B cell (primary cell): ENCODE measurements around the gene IFI30. TPM values are rescaled to one million over a fixed set of nuclear protein-coding genes. Genes with fewer than 3 reads are reported as not detected.
A peak's percentile ranks its signal among the peaks of the same experiment; 100 is the strongest.

Experiments
- ATAC-seq: fragments of 200-7000 bp; cut with Tn5 transposase; one replicate; pipeline ENCODE4 v1.10.0; 2021; ENCODE audit warnings: low read depth, mild to moderate bottlenecking, moderate number of reproducible peaks, moderate library complexity
- CTCF ChIA-PET: fragments of 350-600 bp; sonication (Branson Sonifier 250); formaldehyde crosslinking; loops from one replicate; lab custom pipeline; 2021; ENCODE audit warnings: antibody characterized with exemption, inconsistent platforms; lab: Charles Lee
- POLR2A ChIA-PET: fragments of 350-600 bp; sonication (Branson Sonifier 250); formaldehyde crosslinking; loops from one replicate; lab custom pipeline; 2021; ENCODE audit warnings: antibody characterized with exemption; lab: Charles Lee
- DNase-seq: peaks from one replicate; pipeline ENCODE4 v3.0.0; 2013
- H2AFZ ChIP-seq: 2 replicates; pipeline ENCODE4 v1.6.1; 2012; ENCODE audit warnings: mild to moderate bottlenecking, low read depth, low read length; ENCODE audit not compliant: insufficient read depth, poor library complexity, severe bottlenecking
- H3K27ac ChIP-seq, 2 donors: 1 replicate in 1 of 2; 2 replicates in 1 of 2; pipeline ENCODE4 v1.5.1; 2012 to 2013; ENCODE audit warnings: low read length in 2 of 2, mild to moderate bottlenecking in 2 of 2, moderate library complexity in 1 of 2
- H3K27me3 ChIP-seq, 4 experiments: fragments of 200-600 bp in 1 of 4; sonication (generic) in 1 of 4; replicated peaks in 1 of 4; 1 replicate in 2 of 4; 2 replicates in 2 of 4; pipeline versions ENCODE4 v1.6.1 to v1.7.0; 2013 to 2016; ENCODE audit warnings: low read length in 3 of 4, mild to moderate bottlenecking in 2 of 4, mixed read lengths in 1 of 4, moderate library complexity in 1 of 4; ENCODE audit not compliant: insufficient read depth in 4 of 4, control insufficient read depth in 3 of 4; ENCODE audit errors: control extremely low read depth in 1 of 4
- H3K36me3 ChIP-seq, 2 experiments: replicated peaks in 1 of 2; 1 replicate in 1 of 2; 2 replicates in 1 of 2; pipeline versions ENCODE4 v1.6.1 to v1.7.1; 2013; ENCODE audit warnings: low read length in 1 of 2; ENCODE audit not compliant: insufficient read depth in 2 of 2, control insufficient read depth in 1 of 2; ENCODE audit errors: control extremely low read depth in 1 of 2, extremely low read depth in 1 of 2
- H3K4me1 ChIP-seq, 2 donors: fragments of 200-600 bp in 1 of 2; sonication (generic) in 1 of 2; 1 replicate in 1 of 2; 2 replicates in 1 of 2; pipeline versions ENCODE4 v1.5.1 to v1.6.1; 2013 to 2017; ENCODE audit warnings: low read length in 2 of 2; ENCODE audit not compliant: control insufficient read depth in 2 of 2, insufficient read depth in 2 of 2
- H3K4me2 ChIP-seq: replicated peaks from 2 replicates; pipeline ENCODE3; 2012; ENCODE audit warnings: mild to moderate bottlenecking, low read depth, low read length; ENCODE audit not compliant: poor library complexity, severe bottlenecking
- H3K4me3 ChIP-seq, 5 experiments: fragments of 200-600 bp in 1 of 5; sonication (generic) in 1 of 5; 1 replicate in 3 of 5; 2 replicates in 2 of 5; pipeline versions ENCODE4 v1.5.1 to v1.7.0; 2011 to 2016; ENCODE audit warnings: low read length in 4 of 5, mild to moderate bottlenecking in 4 of 5, low read depth in 2 of 5, control low read depth in 1 of 5, moderate library complexity in 1 of 5; ENCODE audit not compliant: insufficient read depth in 1 of 5; ENCODE audit errors: control extremely low read depth in 1 of 5, extremely low read depth in 1 of 5
- H3K79me2 ChIP-seq: fragments of 200-600 bp; sonication (generic); one replicate; pipeline ENCODE4 v1.6.0; 2016; ENCODE audit warnings: low read length; ENCODE audit not compliant: control insufficient read depth, insufficient read depth
- H3K9ac ChIP-seq: fragments of 200-600 bp; sonication (generic); 2 replicates; pipeline ENCODE4 v1.6.1; 2017; ENCODE audit warnings: mild to moderate bottlenecking, low read length, moderate library complexity
- H3K9me3 ChIP-seq, 3 donors: one replicate each; pipeline versions ENCODE4 v1.6.1 to v1.7.1; 2013; ENCODE audit warnings: low read length in 2 of 3; ENCODE audit not compliant: control insufficient read depth in 2 of 3, insufficient read depth in 1 of 3; ENCODE audit errors: control extremely low read depth in 1 of 3
- H4K20me1 ChIP-seq: 2 replicates; pipeline ENCODE4 v1.6.0; 2012; ENCODE audit warnings: mild to moderate bottlenecking, low read length; ENCODE audit not compliant: insufficient read depth, control insufficient read depth, poor library complexity, severe bottlenecking
- H3K27ac Mint-ChIP-seq: one replicate; pipeline ENCODE4 v1.8.0; 2021; ENCODE audit warnings: mixed read lengths
- H3K27me3 Mint-ChIP-seq: one replicate; pipeline ENCODE4 v1.8.0; 2021; ENCODE audit warnings: mixed read lengths
- H3K4me1 Mint-ChIP-seq: one replicate; pipeline ENCODE4 v1.8.0; 2021; ENCODE audit warnings: mixed read lengths
- H3K4me3 Mint-ChIP-seq: one replicate; pipeline ENCODE4 v1.8.0; 2021; ENCODE audit warnings: mixed read lengths
- H3K9me3 Mint-ChIP-seq: one replicate; pipeline ENCODE4 v1.8.0; 2022; ENCODE audit warnings: mixed read lengths; ENCODE audit not compliant: insufficient read depth
- EZH2 ChIP-seq: IDR thresholded peaks from 2 replicates; pipeline ENCODE4 v1.6.1; 2012; ENCODE audit warnings: borderline replicate concordance, low read depth, mild to moderate bottlenecking, moderate library complexity, low read length; ENCODE audit not compliant: insufficient read depth, poor library complexity, severe bottlenecking
- WGBS: methylation state at CpG from one replicate; pipeline ENCODE4 v1.1.5; 2013; ENCODE audit warnings: missing lambda C conversion rate; ENCODE audit not compliant: insufficient coverage; 5-methylcytosine and 5-hydroxymethylcytosine counted together
- intact Hi-C: fragments of 100-400 bp; cut with micrococcal nuclease; formaldehyde crosslinking; loops from one replicate; pipeline ENCODE4 v1.10.0; 2022
- polyA plus RNA-seq: library from polyadenylated mRNA; depleted of rRNA; stranded (reverse); fragments of >200 nt; gene quantifications from 2 replicates; pipeline ENCODE4 v1.2.3, GENCODE V29; 2012
- total RNA-seq, 2 donors: library from RNA; stranded (reverse); fragments of 120-200 nt in 1 of 2; gene quantifications; 1 replicate in 1 of 2; 2 replicates in 1 of 2; pipeline versions ENCODE4 v1.2.3 to v1.2.4, GENCODE V29; 2013 to 2022
- TF ChIP-seq, protein P1 (sequence below): fragments of 200-600 bp; IDR thresholded peaks from one replicate; pipeline ENCODE4 v1.8.0; 2022; ENCODE audit warnings: antibody characterized with exemption, mild to moderate bottlenecking

The IFI30 gene
- total and polyA plus RNA-seq, 2 donors (not counting 1 experiment from before 2014, with no cell fraction given), result 171 to 222 TPM

DNA sequence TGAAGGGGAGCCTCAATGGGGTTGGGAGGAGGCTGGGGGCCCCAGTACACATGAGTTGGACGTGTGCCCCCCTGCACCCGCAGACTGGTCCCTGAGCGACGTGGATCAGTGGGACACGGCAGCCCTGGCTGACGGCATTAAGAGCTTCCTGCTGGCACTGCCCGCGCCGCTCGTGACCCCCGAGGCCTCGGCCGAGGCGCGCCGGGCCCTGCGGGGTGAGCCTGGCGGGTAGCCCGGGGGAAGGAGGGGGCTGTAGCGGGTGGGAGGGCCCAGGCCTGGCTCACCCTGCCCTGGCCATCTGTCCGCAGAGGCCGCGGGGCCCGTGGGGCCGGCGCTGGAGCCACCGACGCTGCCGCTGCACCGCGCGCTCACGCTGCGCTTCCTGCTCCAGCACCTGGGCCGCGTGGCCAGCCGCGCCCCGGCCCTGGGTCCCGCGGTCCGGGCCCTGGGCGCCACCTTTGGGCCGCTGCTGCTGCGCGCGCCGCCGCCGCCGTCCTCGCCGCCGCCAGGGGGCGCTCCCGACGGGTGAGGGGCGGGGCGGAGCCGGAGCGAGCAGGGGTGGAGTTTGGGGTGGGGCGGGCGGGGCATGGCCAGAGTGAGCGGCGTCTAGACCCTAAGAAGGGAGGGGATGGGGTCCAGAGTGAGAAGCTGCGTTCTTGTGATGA is 12.5 kb upstream of the IFI30 start:
- H3K9me3 Mint-ChIP-seq, result no peaks in the 10 kb centered on the region
- Histone ChIP-seq H3K9ac (peak overlapping the region; percentile 43), H3K4me3 (peak overlapping the region in 4 of 5 experiments; percentile 13 to 51 (median 40)), H3K4me1 (peaks cover 13 to 19% of the 10 kb centered on the region in 2 donors), H3K4me2 (peak overlapping the region; percentile 85), H3K79me2 (peaks cover 8% of the 10 kb centered on the region), H3K27ac (no peak overlapping the region), H3K27me3 (no peaks in the 10 kb centered on the region), H3K9me3 (no peaks in the 10 kb centered on the region), H4K20me1 (no peaks in the 10 kb centered on the region), H2AFZ (peak overlapping the region; percentile 65), H3K36me3 (peaks cover 0 to 19% of the 10 kb centered on the region in 2 experiments)
- no peaks in the 10 kb centered on the region for H3K27me3 Mint-ChIP-seq
- POLR2A ChIA-PET, result interaction anchor here (0.7 to 1.4 kb wide), 6 partner anchors 10 to 220 kb away, joined by 3 to 7 read pairs (median 3); partner anchors contain the start of gene JUND
- ATAC-seq (peak; percentile 97), DNase-seq (peak; percentile 90)
- peak overlapping the region; percentile 65 for H3K4me3 Mint-ChIP-seq
- CTCF ChIA-PET, result interaction anchor here (0.6 to 2.0 kb wide), 14 partner anchors 8 to 169 kb away, joined by 3 to 13 read pairs (median 3); partner anchors contain the start of gene PIK3R2
- peak overlapping the region; percentile 76 for H3K27ac Mint-ChIP-seq
- H3K4me1 Mint-ChIP-seq, result peaks cover 12% of the 10 kb centered on the region
- WGBS, result 6% methylated on average over 57 of the region's 66 CpGs
- TF ChIP-seq EZH2, result no peak
- TF ChIP-seq, protein P1, sequence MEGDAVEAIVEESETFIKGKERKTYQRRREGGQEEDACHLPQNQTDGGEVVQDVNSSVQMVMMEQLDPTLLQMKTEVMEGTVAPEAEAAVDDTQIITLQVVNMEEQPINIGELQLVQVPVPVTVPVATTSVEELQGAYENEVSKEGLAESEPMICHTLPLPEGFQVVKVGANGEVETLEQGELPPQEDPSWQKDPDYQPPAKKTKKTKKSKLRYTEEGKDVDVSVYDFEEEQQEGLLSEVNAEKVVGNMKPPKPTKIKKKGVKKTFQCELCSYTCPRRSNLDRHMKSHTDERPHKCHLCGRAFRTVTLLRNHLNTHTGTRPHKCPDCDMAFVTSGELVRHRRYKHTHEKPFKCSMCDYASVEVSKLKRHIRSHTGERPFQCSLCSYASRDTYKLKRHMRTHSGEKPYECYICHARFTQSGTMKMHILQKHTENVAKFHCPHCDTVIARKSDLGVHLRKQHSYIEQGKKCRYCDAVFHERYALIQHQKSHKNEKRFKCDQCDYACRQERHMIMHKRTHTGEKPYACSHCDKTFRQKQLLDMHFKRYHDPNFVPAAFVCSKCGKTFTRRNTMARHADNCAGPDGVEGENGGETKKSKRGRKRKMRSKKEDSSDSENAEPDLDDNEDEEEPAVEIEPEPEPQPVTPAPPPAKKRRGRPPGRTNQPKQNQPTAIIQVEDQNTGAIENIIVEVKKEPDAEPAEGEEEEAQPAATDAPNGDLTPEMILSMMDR, result peak; percentile 70
- intact Hi-C loops, result loop anchor here (1.0 kb wide), 2 partner anchors 8 to 12 kb away; partner anchors contain the start of genes IFI30 and PIK3R2

DNA sequence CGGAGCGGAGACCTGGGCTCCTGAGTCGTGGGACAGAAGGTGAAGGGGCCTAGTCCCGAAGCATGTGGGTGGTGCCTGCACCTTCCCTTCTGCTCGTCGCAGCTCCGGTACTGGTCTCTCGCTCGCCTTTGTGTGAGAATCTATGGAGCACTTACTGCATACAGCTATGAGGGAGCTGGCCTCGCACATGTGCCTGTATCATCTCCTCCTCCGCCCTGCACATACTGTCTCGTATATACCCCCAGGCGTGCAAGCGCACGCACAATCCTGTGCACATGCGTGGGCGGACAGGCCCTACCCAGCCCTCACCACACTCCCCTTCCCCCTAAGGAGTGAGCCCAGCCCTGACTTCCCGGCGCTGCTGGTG is 12.0 kb upstream of the IFI30 start:
- intact Hi-C loops, result loop anchor here (1.0 kb wide), 2 partner anchors 8 to 12 kb away; partner anchors contain the start of genes IFI30 and PIK3R2
- POLR2A ChIA-PET, result interaction anchor here (0.7 to 1.4 kb wide), 3 partner anchors 9 to 48 kb away, joined by 3 to 7 read pairs (median 3); no protein-coding TSS in a partner anchor

More for the DNA sequence above, 12.0 kb upstream of the IFI30 start:
- Mint-ChIP-seq H3K4me3 (peak overlapping the region; percentile 34), H3K4me1 (peaks cover 9% of the 10 kb centered on the region), H3K9me3 (no peaks in the 10 kb centered on the region), H3K27me3 (no peaks in the 10 kb centered on the region), H3K27ac (peak overlapping the region; percentile 20)
- DNase-seq, result no peak
- Histone ChIP-seq H2AFZ (no peak overlapping the region), H4K20me1 (no peaks in the 10 kb centered on the region), H3K4me3 (peak overlapping the region in 2 of 5 experiments; percentile 8 to 17), H3K79me2 (peaks cover 8% of the 10 kb centered on the region), H3K4me1 (peaks cover 13 to 19% of the 10 kb centered on the region in 2 donors), H3K27ac (no peak overlapping the region), H3K4me2 (peak overlapping the region; percentile 85), H3K27me3 (no peaks in the 10 kb centered on the region), H3K9me3 (no peaks in the 10 kb centered on the region), H3K36me3 (peaks cover 0 to 19% of the 10 kb centered on the region in 2 experiments), H3K9ac (peak overlapping the region; percentile 35)
- no peak for ATAC-seq
- TF ChIP-seq, protein P1, result peak; percentile 52
- no peak for TF ChIP-seq EZH2
- CTCF ChIA-PET, result interaction anchor here (0.5 to 2.0 kb wide), 13 partner anchors 9 to 169 kb away, joined by 3 to 13 read pairs (median 3); partner anchors contain the start of gene PIK3R2
- WGBS, result 78% methylated on average over 19 of the region's 19 CpGs
